Amniotic epithelial cell (primary cell): ENCODE measurements around the gene RWDD4.
A peak's percentile ranks its signal among the peaks of the same experiment; 100 is the strongest.

Experiments used
- DNase-seq: peaks from one replicate; pipeline ENCODE4 v3.0.0-alpha.2; 2010; ENCODE audit warnings: low read depth

The RWDD4 gene

DNA sequence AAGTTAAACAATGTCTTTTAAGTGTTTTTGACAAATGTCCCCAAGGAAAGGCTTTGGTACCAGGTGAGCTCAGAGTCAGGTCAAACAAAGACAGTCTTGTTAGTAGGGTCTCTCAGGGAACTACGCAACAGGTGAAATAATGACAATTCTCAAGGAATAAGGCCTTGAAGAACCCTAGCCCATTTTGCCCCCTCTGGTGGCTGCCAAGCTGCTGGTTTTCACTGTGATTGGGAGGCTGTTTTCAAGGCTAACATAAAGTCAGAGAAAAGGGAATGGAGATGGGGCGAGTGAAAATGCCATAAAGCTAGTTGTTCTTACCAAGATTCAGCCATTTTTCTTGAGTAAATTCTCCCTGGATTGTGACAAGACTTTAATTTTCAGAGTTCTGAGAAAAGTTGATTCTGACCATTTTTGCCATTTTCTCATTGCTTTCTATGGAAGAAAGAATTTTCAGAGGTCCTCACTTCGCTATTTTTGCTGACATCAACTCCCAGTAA lies 58.7 kb downstream of the RWDD4 start:
- DNase-seq = no peak

DNA sequence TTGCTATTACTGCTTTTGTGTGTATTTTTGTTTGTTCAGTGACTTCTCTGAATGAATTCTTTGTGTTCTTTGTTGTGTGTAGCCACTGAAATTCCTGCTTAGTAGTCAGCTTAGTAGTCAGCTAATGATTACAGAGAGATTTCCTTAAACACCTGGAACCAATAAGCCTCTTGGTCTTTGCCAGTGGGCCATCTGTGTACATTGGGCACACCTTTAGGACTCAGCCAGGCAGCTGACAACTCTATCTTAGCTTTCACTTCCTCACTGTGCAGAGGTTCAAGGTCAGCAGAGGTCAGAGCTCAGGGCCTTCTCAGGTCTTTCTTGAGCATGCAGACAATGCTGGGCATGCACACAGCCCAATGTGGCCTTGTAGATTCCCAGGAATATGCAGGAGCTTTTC lies 59.3 kb downstream of the RWDD4 start:
- no peak for DNase-seq

DNA sequence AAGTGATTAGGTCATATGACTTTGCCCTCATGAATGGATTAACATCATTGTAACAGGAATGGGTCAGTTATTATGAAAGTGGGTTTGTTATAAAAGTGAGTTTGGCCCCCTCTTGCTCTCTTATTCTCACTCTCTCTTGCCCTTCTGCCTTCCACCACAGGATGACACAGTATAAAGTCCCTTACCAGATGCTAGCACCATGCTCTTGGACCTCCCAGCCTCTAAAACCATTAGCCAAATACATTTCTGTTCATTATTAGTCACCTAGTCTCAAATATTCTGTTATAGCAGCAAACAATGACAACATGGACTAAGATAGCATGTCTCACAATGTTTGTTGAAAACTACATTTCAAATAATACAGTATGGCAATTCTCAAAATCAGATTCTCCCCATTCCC lies 59.7 kb downstream of the RWDD4 start:
- DNase-seq = no peak

DNA sequence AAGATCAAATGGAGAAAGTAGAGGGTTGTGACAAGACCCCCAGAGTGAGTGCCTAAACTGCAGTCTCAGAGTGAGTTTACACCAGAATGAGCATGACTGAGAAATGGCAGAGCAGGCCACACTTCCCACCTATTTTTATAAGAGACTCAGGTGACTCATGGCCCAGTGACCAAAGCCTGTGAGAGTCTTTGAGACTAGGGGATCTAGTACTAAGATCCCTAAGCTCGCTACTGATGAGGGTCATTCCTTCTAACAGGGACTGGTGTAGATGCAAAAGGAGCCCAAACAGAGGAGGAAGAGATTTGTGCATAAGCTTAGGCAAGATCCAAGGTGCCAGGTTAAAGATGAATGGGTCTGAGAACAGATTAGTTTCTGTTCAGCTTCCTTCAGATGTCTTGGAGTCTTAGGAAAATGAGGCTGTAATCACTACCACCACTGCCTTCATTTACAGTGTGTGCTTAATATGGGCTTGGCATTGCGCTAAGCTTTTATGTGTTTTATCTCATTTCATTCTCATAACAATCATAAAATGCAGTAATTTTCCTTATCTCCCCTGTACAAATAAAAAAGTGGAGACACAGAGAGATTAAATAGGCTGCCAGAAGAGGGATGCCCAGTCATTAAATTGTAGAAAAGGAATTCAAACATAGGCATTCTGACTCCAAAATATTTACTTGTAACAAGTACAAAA lies 62.8 kb downstream of the RWDD4 start:
- no peak for DNase-seq

DNA sequence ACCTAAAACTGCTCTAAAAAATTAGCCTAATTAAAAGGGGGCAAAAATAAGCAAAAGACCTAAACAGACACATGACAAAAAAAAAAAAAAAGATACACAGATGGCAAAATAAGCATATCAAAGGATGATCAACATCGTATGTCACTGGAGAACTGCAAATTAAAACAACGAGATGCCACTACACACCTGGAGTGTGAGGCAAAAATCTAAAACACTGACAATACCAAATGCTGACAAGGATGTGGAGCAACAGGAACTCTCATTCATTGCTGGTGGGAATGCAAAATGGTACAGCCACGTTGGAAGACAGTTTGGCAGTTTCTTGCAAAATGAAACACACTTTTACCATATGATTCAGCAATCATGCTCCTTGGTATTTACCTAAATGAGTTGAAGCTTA lies 64.2 kb downstream of the RWDD4 start:
- DNase-seq = no peak

DNA sequence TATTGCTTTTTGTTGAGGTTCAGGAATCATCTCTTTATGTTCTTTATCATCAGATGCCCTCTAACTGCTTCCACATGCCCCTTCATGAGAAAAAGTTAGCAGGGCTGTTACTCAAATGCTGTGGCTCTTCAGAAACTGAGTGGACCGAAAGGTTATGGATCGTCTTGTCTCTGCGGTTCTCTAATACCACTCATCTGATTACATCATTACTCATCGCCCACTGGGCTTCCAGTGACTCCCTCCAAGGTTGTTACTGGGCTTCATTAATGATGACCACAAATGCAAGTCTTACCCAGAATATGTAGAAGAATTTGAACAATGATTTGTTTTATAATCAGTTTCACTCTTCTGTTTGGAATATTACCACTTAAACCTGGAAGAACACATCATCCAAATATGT lies 67.7 kb downstream of the RWDD4 start:
- peak; percentile 74 for DNase-seq
